HEK293T (cell line): Measurements from ENCODE around the gene ZNF692.

Experiments used
- CTCF ChIA-PET: fragments of 350-600 bp; formaldehyde crosslinking; extraction: SDS; loops from one replicate; lab custom pipeline; 2021; ENCODE audit warnings: antibody characterized with exemption, inconsistent platforms; lab: Yijun Ruan, JAX
- POLR2A ChIA-PET: fragments of 350-600 bp; formaldehyde crosslinking; extraction: SDS; loops from one replicate; lab custom pipeline; 2020; ENCODE audit warnings: antibody characterized with exemption, inconsistent platforms; lab: Yijun Ruan, JAX
- DNase-seq: peaks from one replicate; pipeline ENCODE4 v3.0.0; 2012; ENCODE audit warnings: mixed read lengths; ENCODE audit errors: extremely low spot score
- ARNT ChIP-seq: fragments of 450-650 bp; IDR thresholded peaks from 2 replicates; pipeline ENCODE4 v1.6.1; 2017; ENCODE audit warnings: mild to moderate bottlenecking
- BHLHE40 ChIP-seq: fragments of 450-650 bp; IDR thresholded peaks from 2 replicates; pipeline ENCODE4 v1.6.1; 2016; ENCODE audit warnings: mild to moderate bottlenecking, moderate library complexity, borderline replicate concordance
- CTBP1 ChIP-seq: fragments of 450-650 bp; IDR thresholded peaks from 2 replicates; pipeline ENCODE4 v1.6.1; 2016; ENCODE audit warnings: borderline replicate concordance
- ELF4 ChIP-seq: fragments of 450-650 bp; IDR thresholded peaks from 2 replicates; pipeline ENCODE4 v1.6.1; 2017; ENCODE audit warnings: antibody characterized with exemption
- FOXA1 ChIP-seq: fragments of 450-650 bp; IDR thresholded peaks from 2 replicates; pipeline ENCODE4 v1.6.1; 2016; ENCODE audit warnings: mild to moderate bottlenecking
- FOXK2 ChIP-seq: fragments of 450-650 bp; IDR thresholded peaks from 2 replicates; pipeline ENCODE4 v1.6.1; 2016; ENCODE audit warnings: mild to moderate bottlenecking
- FOXM1 ChIP-seq: fragments of 450-650 bp; IDR thresholded peaks from 2 replicates; pipeline ENCODE4 v1.6.1; 2017; ENCODE audit warnings: mild to moderate bottlenecking, borderline replicate concordance
- HDGF ChIP-seq: fragments of 450-650 bp; IDR thresholded peaks from 2 replicates; pipeline ENCODE4 v1.6.1; 2017; ENCODE audit warnings: antibody characterized with exemption, borderline replicate concordance
- L3MBTL2 ChIP-seq: fragments of 450-650 bp; conservative IDR thresholded peaks from 2 replicates; pipeline ENCODE4 v1.6.1; 2016; ENCODE audit warnings: mild to moderate bottlenecking
- LEF1 ChIP-seq: fragments of 450-650 bp; IDR thresholded peaks from 2 replicates; pipeline ENCODE4 v1.6.1; 2017; ENCODE audit warnings: mild to moderate bottlenecking, borderline replicate concordance
- NFRKB ChIP-seq: fragments of 450-650 bp; IDR thresholded peaks from 2 replicates; pipeline ENCODE4 v1.6.1; 2016; ENCODE audit warnings: mild to moderate bottlenecking, moderate library complexity
- PKNOX1 ChIP-seq: fragments of 450-650 bp; IDR thresholded peaks from 2 replicates; pipeline ENCODE4 v1.6.1; 2016
- SP1 ChIP-seq: fragments of 450-650 bp; IDR thresholded peaks from 2 replicates; pipeline ENCODE4 v1.6.1; 2017
- SUZ12 ChIP-seq: fragments of 450-650 bp; IDR thresholded peaks from 2 replicates; pipeline ENCODE4 v1.6.1; 2016; ENCODE audit warnings: mild to moderate bottlenecking
- TARDBP ChIP-seq: fragments of 450-650 bp; IDR thresholded peaks from 2 replicates; pipeline ENCODE4 v1.6.1; 2016
- ZNF384 ChIP-seq: fragments of 450-650 bp; IDR thresholded peaks from 2 replicates; pipeline ENCODE4 v1.6.1; 2016

ZNF692 gene

DNA sequence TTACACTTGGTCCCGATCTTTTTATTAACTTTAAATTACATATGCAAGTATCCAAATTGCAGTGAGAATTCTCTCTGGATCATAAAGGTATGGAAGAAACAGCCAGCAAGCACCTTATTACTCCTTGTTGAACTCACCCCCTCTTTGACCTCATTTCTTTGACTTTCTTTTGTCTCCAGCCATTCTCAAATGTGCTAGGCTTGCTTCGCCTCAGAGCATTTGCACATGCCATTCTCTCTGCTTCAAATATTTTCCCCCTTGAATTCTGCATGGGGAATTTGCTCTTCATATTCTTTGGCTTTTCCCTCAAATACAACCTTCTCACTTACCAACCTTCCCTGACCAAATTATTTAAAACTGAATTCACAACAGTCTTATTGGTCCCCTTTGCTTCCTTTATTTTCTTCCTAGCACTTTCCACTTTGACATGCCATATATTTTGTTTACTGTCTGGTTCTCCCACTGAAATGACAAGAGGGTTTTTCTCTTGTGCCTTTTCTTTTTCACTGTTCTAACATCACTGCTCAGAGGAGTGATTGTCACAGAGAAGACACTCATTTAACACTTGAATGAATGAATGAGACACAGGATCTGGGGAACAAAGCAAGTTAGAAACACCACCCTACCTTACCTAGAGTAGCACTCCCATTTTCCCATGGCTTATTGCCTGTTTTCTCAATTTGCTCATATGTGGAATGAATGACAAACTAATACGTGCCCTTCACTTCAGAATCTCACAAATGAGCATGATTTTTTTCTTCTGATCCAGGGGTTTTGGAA, 45.7 kb upstream of the ZNF692 start:
- CTCF ChIA-PET: no interaction called here
- TF ChIP-seq HDGF (no peak), PKNOX1 (no peak), CTBP1 (no peak), NFRKB (no peak), ZNF384 (no peak), L3MBTL2 (no peak), ARNT (no peak), FOXA1 (no peak), BHLHE40 (no peak), SP1 (no peak)
- DNase-seq: no peak
- POLR2A ChIA-PET: no interaction called here

DNA sequence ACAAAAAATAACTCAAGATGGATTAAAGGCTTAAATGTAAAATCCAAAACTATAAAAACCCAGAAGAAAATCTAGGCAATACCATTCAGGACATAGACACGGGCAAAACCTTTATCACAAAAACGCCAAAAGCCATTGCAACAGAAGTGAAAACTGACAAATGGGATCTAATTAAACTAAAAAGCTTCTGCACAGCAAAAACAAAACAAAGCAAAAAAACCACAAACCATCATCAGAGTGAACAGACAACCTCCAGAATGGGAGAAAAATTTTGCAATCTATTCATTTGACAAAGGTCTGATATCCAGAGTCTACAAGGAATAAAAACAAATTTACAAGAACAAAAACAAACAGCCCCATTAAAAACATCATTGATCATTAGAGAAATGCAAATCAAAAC, 42.7 kb upstream of the ZNF692 start:
- no peak for TF ChIP-seq TARDBP
- DNase-seq: no peak
- CTCF ChIA-PET: no interaction called here
- POLR2A ChIA-PET: no interaction called here

GRCh38 chr1:248900637-248901036, 41.8 kb upstream of the ZNF692 start:
- ChIA-PET CTCF (no interaction called here), POLR2A (no interaction called here)
- DNase-seq: no peak
- TF ChIP-seq ZNF384: no peak
- TF ChIP-seq ELF4: no peak
- no peak for TF ChIP-seq FOXM1
- no peak for TF ChIP-seq ARNT
- TF ChIP-seq SUZ12: no peak
- TF ChIP-seq PKNOX1: no peak
- TF ChIP-seq CTBP1: no peak
- no peak for TF ChIP-seq SP1
- TF ChIP-seq HDGF: no peak
- TF ChIP-seq NFRKB: no peak
- no peak for TF ChIP-seq L3MBTL2
- TF ChIP-seq BHLHE40: no peak
- no peak for TF ChIP-seq LEF1
- no peak for TF ChIP-seq FOXA1
- no peak for TF ChIP-seq FOXK2
- no peak for TF ChIP-seq TARDBP

DNA sequence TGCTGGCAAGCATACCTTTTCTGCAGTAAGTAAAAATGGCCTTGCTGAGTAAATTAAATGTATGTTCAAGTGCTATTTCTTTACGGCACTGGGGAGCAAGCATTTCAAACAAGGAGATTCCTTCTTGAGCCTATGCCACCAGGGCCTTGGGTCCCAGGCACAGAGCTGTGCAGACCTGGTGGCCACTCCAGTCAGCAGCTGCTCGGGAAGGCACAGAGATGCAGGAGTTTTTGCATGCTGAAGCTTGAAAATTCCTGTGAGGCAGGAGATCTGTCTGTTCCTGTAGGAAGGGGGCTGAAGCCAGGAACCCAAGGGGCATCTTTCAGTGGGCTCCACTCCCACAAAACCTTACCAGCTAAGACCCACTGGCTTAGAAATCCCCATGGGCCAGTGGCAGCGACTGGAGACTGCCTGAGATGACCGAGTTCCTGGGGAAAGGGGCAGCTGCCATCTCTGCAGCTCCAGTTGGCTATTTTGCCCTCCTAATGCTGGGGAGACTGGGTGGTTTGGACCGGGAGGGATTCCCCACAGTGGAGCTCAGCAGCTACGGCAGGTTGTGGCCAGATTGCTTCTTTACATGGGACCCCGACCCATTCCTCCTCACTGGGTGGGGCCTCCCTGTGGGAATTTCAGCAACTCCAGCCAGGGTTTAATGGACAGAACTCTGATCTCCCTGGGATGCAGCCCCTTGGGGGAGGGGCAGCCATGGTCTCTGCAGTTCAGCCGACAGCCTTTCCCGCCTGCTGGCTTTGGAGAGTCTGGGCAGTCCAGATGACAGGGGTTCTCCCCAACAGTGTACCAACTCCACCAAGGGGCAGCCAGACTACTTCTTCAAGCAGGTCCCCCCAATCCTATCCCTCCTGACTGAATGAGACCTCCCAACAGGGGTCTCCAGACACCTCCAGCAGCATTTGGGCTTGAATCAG, 38.8 kb upstream of the ZNF692 start:
- ChIA-PET POLR2A (no interaction called here), CTCF (no interaction called here)
- no peak for DNase-seq
- TF ChIP-seq ARNT: no peak
- no peak for TF ChIP-seq SP1
- no peak for TF ChIP-seq ZNF384
- no peak for TF ChIP-seq L3MBTL2
- no peak for TF ChIP-seq CTBP1
- no peak for TF ChIP-seq ELF4

- ChIA-PET POLR2A (no interaction called here), CTCF (no interaction called here)
- TF ChIP-seq SP1 (no peak), BHLHE40 (no peak), LEF1 (no peak), ELF4 (no peak), ZNF384 (no peak), CTBP1 (no peak), ARNT (no peak), FOXM1 (no peak), TARDBP (no peak)
These were observed 36.0 kb upstream of the ZNF692 start for GRCh38 chr1:248894837-248895236.

DNA sequence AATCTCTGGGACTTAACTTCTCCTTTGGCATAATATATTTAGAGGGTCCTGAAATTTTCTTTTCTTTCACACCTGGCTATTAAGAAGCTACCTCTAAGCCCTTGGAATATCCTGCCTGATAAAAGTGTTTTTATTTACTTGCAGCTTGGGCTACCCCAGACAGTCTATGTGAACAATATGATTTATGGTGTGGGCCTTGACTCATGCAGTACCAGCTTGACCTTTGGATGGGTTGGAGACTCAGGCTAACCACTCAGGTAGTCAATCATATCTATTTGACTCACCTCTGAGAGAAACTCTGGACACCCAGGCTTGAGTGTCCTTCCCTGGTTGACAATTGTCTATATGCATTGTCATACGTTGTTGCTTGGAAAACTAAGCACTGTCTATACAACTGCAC, 33.7 kb upstream of the ZNF692 start:
- DNase-seq: no peak
- TF ChIP-seq ELF4 (no peak), TARDBP (no peak), FOXA1 (no peak), HDGF (no peak), SUZ12 (no peak), FOXK2 (no peak), CTBP1 (no peak)
- CTCF ChIA-PET: no interaction called here
- POLR2A ChIA-PET: no interaction called here

More at GRCh38 chr1:248894837-248895236, 36.0 kb upstream of the ZNF692 start:
- DNase-seq: no peak

- CTCF ChIA-PET: no interaction called here
- POLR2A ChIA-PET: no interaction called here
- DNase-seq: no peak
- TF ChIP-seq SUZ12: no peak
- TF ChIP-seq HDGF: no peak
- no peak for TF ChIP-seq FOXA1
- no peak for TF ChIP-seq LEF1
- no peak for TF ChIP-seq BHLHE40
- no peak for TF ChIP-seq ELF4
- no peak for TF ChIP-seq NFRKB
- no peak for TF ChIP-seq PKNOX1
- TF ChIP-seq TARDBP: no peak
- no peak for TF ChIP-seq L3MBTL2
- no peak for TF ChIP-seq SP1
- TF ChIP-seq CTBP1: no peak
- TF ChIP-seq FOXK2: no peak
These were observed 32.9 kb upstream of the ZNF692 start for GRCh38 chr1:248891758-248892157.
